HG03342 (cell line): ENCODE results near the gene C2orf72.
"Not testable (repeated sequence)": the region's sequence is repeated elsewhere in the genome, so short reads cannot be mapped to it uniquely, and the experiment has no call there.

ENCODE experiments used
- ATAC-seq: cut with Tn5 transposase; IDR thresholded peaks from one replicate; pipeline ENCODE4 v1.9.1; 2021; ENCODE audit warnings: mild to moderate bottlenecking, moderate library complexity; ENCODE audit not compliant: unreplicated experiment

Gene C2orf72

GRCh38 chr2:231037202-231037730 is at the start of gene C2orf72:
C2orf72 (plus strand) TSS chr2:231037523; CDS start chr2:231037566, 43 bp downstream.
- no peak for ATAC-seq

GRCh38 chr2:230989731-230990130 is 47.6 kb upstream of the C2orf72 start:
- ATAC-seq, result no peak

- ATAC-seq, result no peak
These were observed 47.0 kb upstream of the C2orf72 start for GRCh38 chr2:230990131-230990898.

GRCh38 chr2:230990899-230991150 is 46.5 kb upstream of the C2orf72 start:
- no peak for ATAC-seq

- no peak for ATAC-seq
These were observed 45.7 kb upstream of the C2orf72 start for GRCh38 chr2:230991598-230991997.

- no peak for ATAC-seq
These were observed 41.5 kb upstream of the C2orf72 start, which contains the start of gene SPATA3 for GRCh38 chr2:230995821-230996220. SPATA3 (plus strand) TSS chr2:230996121; CDS start chr2:230996234, 113 bp downstream.

GRCh38 chr2:230996661-230997060 is 40.7 kb upstream of the C2orf72 start:
- ATAC-seq, result no peak

GRCh38 chr2:230998882-230999281 is 38.4 kb upstream of the C2orf72 start:
- no peak for ATAC-seq

- no peak for ATAC-seq
These were observed 37.8 kb upstream of the C2orf72 start for GRCh38 chr2:230999477-230999876.

GRCh38 chr2:231000211-231000904 is 37.0 kb upstream of the C2orf72 start:
- ATAC-seq, result no peak

- ATAC-seq, result no peak
These were observed 36.3 kb upstream of the C2orf72 start for GRCh38 chr2:231001036-231001435.

GRCh38 chr2:231001921-231002320 is 35.4 kb upstream of the C2orf72 start:
- no peak for ATAC-seq

- no peak for ATAC-seq
These were observed 34.7 kb upstream of the C2orf72 start for GRCh38 chr2:231002641-231003040.

- ATAC-seq, result no peak
These were observed 34.1 kb upstream of the C2orf72 start for GRCh38 chr2:231003186-231003585.

- ATAC-seq, result not testable (repeated sequence)
These were observed 32.4 kb upstream of the C2orf72 start for GRCh38 chr2:231004930-231005329.

- ATAC-seq, result no peak
These were observed 29.8 kb upstream of the C2orf72 start for GRCh38 chr2:231007286-231008098.

- no peak for ATAC-seq
These were observed 29.2 kb upstream of the C2orf72 start for GRCh38 chr2:231008131-231008530.

- no peak for ATAC-seq
These were observed 27.9 kb upstream of the C2orf72 start for GRCh38 chr2:231009236-231009919.

- ATAC-seq, result no peak
These were observed 27.1 kb upstream of the C2orf72 start for GRCh38 chr2:231010201-231010730.

- ATAC-seq, result no peak
These were observed 25.8 kb upstream of the C2orf72 start for GRCh38 chr2:231011526-231011925.

GRCh38 chr2:231012463-231012862 is 24.9 kb upstream of the C2orf72 start:
- ATAC-seq, result no peak
